ENCODE data around the gene RPS14. TPM values are rescaled to one million over a fixed set of nuclear protein-coding genes. Genes with fewer than 3 reads are reported as not detected.

RPS14 gene
- total and polyA plus RNA-seq, 10 of the 15 experiments (the other 5 are each of a cell fraction or from before 2014, with no cell fraction given) = 2,295 to 4,047 (median 2,787) TPM

DNA sequence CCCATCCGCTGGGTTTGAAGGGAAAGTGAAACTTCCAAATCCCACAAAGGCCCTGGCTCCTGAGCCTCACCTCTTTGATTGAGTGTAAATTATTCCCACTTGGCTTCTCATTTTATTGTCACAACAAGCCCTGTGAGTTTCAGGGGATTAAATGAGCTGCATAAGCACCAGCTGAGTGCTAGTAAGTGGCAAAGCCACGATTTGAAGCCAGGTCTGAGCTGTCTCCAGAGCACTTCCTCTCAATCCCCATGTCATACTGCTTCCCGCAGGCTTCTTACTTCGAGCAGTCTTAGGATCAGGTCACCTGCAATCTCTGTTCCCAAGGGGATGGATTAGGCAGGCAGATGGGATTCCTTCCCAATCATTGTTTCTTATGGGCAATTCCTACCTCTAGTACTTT lies 18.0 kb downstream of the RPS14 start:
- H3K9ac ChIP-seq (ENCODE audit: control insufficient read depth, insufficient read depth, low read length) = no peak overlapping the region
- H2AFZ ChIP-seq (ENCODE audit: control insufficient read depth, low read depth, low read length) = no peak overlapping the region

DNA sequence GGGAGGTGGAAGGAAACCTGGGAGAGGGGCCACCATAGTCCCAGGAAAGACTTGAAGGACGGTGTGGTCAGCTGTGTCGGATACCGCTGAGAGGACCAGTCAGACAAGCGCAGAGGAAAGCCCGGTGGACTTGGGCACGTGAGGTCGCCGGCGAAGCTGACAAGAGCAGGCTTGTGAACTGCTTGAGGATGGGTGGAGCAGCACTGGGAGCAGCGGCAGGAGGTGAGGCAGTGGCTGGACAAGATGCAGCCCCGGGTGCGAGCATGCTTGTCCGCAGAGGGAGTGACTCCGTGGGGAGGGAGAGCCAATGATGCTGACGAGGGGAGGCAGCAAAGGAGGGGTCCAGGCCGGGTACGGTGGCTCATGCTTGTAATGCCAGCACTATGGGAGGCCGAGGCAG lies 18.5 kb downstream of the RPS14 start:
- Histone ChIP-seq H3K27ac (ENCODE audit: control insufficient read depth, insufficient read depth) (no peak overlapping the region), H3K4me2 (ENCODE audit: control insufficient read depth, insufficient read depth) (no peak overlapping the region), H3K79me2 (ENCODE audit: control insufficient read depth, insufficient read depth, low read length) (no peaks in the 10 kb centered on the region; the same call in 1 of the 2 replicates), H3K4me3 (no peak overlapping the region), H2AFZ (ENCODE audit: control insufficient read depth, low read depth, low read length) (no peak overlapping the region), H3K27me3 (replicated peaks in 1 of 2; ENCODE audit: control insufficient read depth in 2 of 2, insufficient read depth in 2 of 2, low read length in 1 of 2) (no peaks in the 10 kb centered on the region), H3K9me3 (replicated peaks; ENCODE audit: control insufficient read depth, insufficient read depth, low read length) (no peaks in the 10 kb centered on the region), H3K36me3 (ENCODE audit: control insufficient read depth in 2 of 2, insufficient read depth in 2 of 2, low read length in 1 of 2) (no peaks in the 10 kb centered on the region), H3K9ac (ENCODE audit: control insufficient read depth, insufficient read depth, low read length) (no peak overlapping the region), H3K4me1 (ENCODE audit: control insufficient read depth, insufficient read depth, low read length) (peaks cover 7% of the 10 kb centered on the region), H4K20me1 (ENCODE audit: control insufficient read depth, insufficient read depth) (no peaks in the 10 kb centered on the region)
- intact Hi-C loops (cut with micrococcal nuclease; ENCODE audit: unreplicated experiment) = loop anchor here (10.0 kb wide), 1 partner anchor 76 kb away; the partner anchor contains the start of gene TCOF1
- RAD21 ChIA-PET (ENCODE audit: unreplicated experiment) = interaction anchor here (0.7 to 5.8 kb wide), 3 partner anchors 13 to 33 kb away, joined by 3 to 115 read pairs (median 49); partner anchors contain the start of gene CD74
- POLR2A ChIA-PET = interaction anchor here (0.7 to 3.4 kb wide), 4 partner anchors 9 to 202 kb away, joined by 3 to 12 read pairs (median 4); no protein-coding TSS in a partner anchor
- DNase-seq (ENCODE audit: low read depth, low spot score) (no peak), ATAC-seq (no peak), FAIRE-seq (no peak)
- 82% methylated on average over 17 of the region's 18 CpGs for WGBS (ENCODE audit: insufficient coverage, insufficient replicate concordance, low lambda C conversion rate, missing lambda C conversion rate)
- CTCF ChIA-PET = interaction anchor here (0.8 to 10.6 kb wide), 3 partner anchors 16 to 176 kb away, joined by 3 to 274 read pairs (median 14); no protein-coding TSS in a partner anchor
- in situ Hi-C loops (cut with MboI) = no loop called here
- BruUV-seq (replicated peaks) = no TSS peak
- SMC1A ChIA-PET (ENCODE audit: uncharacterized antibody, unreplicated experiment) = interaction anchor here (1.3 to 5.7 kb wide), 3 partner anchors 16 to 33 kb away, joined by 3 to 127 read pairs (median 11); no protein-coding TSS in a partner anchor
- TF ChIP-seq CEBPB (IDR thresholded peaks at IDR 0.05; ENCODE audit: borderline replicate concordance in 1 of 2, low read depth in 2 of 2, low read length in 2 of 2) (no peak), MEF2A (IDR thresholded peaks at IDR 0.05; ENCODE audit: insufficient read depth, low read depth, low read length) (no peak), BCL3 (IDR thresholded peaks at IDR 0.05; ENCODE audit: borderline replicate concordance, insufficient read depth, low read depth, low read length, poor library complexity, severe bottlenecking) (no peak), CBX5 (IDR thresholded peaks at IDR 0.05; ENCODE audit: low read depth) (no peak), SUPT20H (IDR thresholded peaks at IDR 0.05; ENCODE audit: borderline replicate concordance, control insufficient read depth, low read depth, low read length) (no peak), CBFB (IDR thresholded peaks at IDR 0.05; ENCODE audit: low read depth) (no peak), NR2C1 (IDR thresholded peaks at IDR 0.05) (no peak), NBN (IDR thresholded peaks at IDR 0.05) (no peak), KDM1A (IDR thresholded peaks at IDR 0.05; ENCODE audit: borderline replicate concordance) (no peak), TCF12 (IDR thresholded peaks at IDR 0.05; ENCODE audit: low read depth, low read length) (no peak)

More for the DNA sequence above, 18.0 kb downstream of the RPS14 start:
- BruUV-seq (replicated peaks) = no TSS peak
- ChIA-PET CTCF (interaction anchor here (0.8 to 10.6 kb wide), 3 partner anchors 11 to 31 kb away, joined by 3 to 274 read pairs (median 14); no protein-coding TSS in a partner anchor), POLR2A (interaction anchor here (0.7 to 3.4 kb wide), 7 partner anchors 9 to 69 kb away, joined by 3 to 12 read pairs (median 4); partner anchors contain the start of gene CD74), SMC1A (ENCODE audit: uncharacterized antibody, unreplicated experiment) (interaction anchor here (0.7 to 5.7 kb wide), 7 partner anchors 15 to 73 kb away, joined by 3 to 127 read pairs (median 4); partner anchors contain the start of gene CD74), RAD21 (ENCODE audit: unreplicated experiment) (interaction anchor here (5.8 kb wide), 2 partner anchors 20 to 34 kb away, joined by 49 to 115 read pairs; partner anchors contain the start of gene CD74)
- no peaks in the 10 kb centered on the region for H3K27me3 ChIP-seq (replicated peaks in 1 of 2; ENCODE audit: control insufficient read depth in 2 of 2, insufficient read depth in 2 of 2, low read length in 1 of 2)
- H3K79me2 ChIP-seq (ENCODE audit: control insufficient read depth, insufficient read depth, low read length) = no peaks in the 10 kb centered on the region; the same call in 1 of the 2 replicates
- ATAC-seq (no peak), FAIRE-seq (no peak), DNase-seq (ENCODE audit: low read depth, low spot score) (no peak)
- no peaks in the 10 kb centered on the region for H3K36me3 ChIP-seq (ENCODE audit: control insufficient read depth in 2 of 2, insufficient read depth in 2 of 2, low read length in 1 of 2)
- WGBS (ENCODE audit: insufficient coverage, insufficient replicate concordance, low lambda C conversion rate, missing lambda C conversion rate) = 58% methylated on average over 4 of the region's 4 CpGs
- no peaks in the 10 kb centered on the region for H4K20me1 ChIP-seq (ENCODE audit: control insufficient read depth, insufficient read depth)
- TF ChIP-seq KAT2A (conservative IDR thresholded peaks at IDR 0.05; ENCODE audit: control insufficient read depth, low read depth, low read length) = no peak
- TF ChIP-seq RUNX3 (IDR thresholded peaks at IDR 0.05; ENCODE audit: low read length) = 0 out of 2 replicates have a peak, but pooled peaks have one; percentile 1
- no peak for TF ChIP-seq RCOR1 (conservative IDR thresholded peaks at IDR 0.05; ENCODE audit: low read depth, low read length)
- peak; percentile 36; the same call in 1 of the 2 replicates for TF ChIP-seq SPI1 (IDR thresholded peaks at IDR 0.05; ENCODE audit: borderline replicate concordance, insufficient read depth, low read depth, low read length)
- TF ChIP-seq GABPA (IDR thresholded peaks at IDR 0.05; ENCODE audit: low read depth) = no peak
- TF ChIP-seq IKZF1 (conservative IDR thresholded peaks at IDR 0.05) = 0 out of 2 replicates have a peak, but pooled peaks have one; percentile 22
- H3K4me1 ChIP-seq (ENCODE audit: control insufficient read depth, insufficient read depth, low read length) = peaks cover 12% of the 10 kb centered on the region
- no peak overlapping the region for H3K27ac ChIP-seq (ENCODE audit: control insufficient read depth, insufficient read depth)
- H3K4me3 ChIP-seq = no peak overlapping the region
- no peaks in the 10 kb centered on the region for H3K9me3 ChIP-seq (replicated peaks; ENCODE audit: control insufficient read depth, insufficient read depth, low read length)
- H3K4me2 ChIP-seq (ENCODE audit: control insufficient read depth, insufficient read depth) = no peak overlapping the region
- in situ Hi-C loops (cut with MboI) (no loop called here), intact Hi-C loops (cut with micrococcal nuclease; ENCODE audit: unreplicated experiment) (loop anchor here (10.0 kb wide), 1 partner anchor 77 kb away; the partner anchor contains the start of gene TCOF1)

Measured in GM12878 (cell line).